Ovary (tissue), 9 donors: ENCODE results near the gene RASGRP3. TPM values are rescaled to one million over a fixed set of nuclear protein-coding genes. Genes with fewer than 3 reads are reported as not detected.

Source experiments
- DNase-seq, 5 donors: peaks; one replicate each; pipeline ENCODE4 v3.0.0-alpha.2; 2019 to 2020
- H3K27ac ChIP-seq, 2 donors: fragments of 200-600 bp; one replicate each; pipeline versions ENCODE4 v1.5.1 to v1.8.0; 2019 to 2022
- H3K27me3 ChIP-seq: fragments of 200-600 bp; one replicate; pipeline ENCODE4 v1.8.0; 2022
- H3K36me3 ChIP-seq: fragments of 200-600 bp; sonication (generic); one replicate; pipeline ENCODE4 v1.5.1; 2019
- H3K4me1 ChIP-seq: one replicate; pipeline ENCODE4 v1.8.1; 2013; ENCODE audit warnings: mild to moderate bottlenecking, moderate library complexity; ENCODE audit not compliant: insufficient read depth
- H3K4me3 ChIP-seq: fragments of 200-600 bp; sonication (generic); one replicate; pipeline ENCODE4 v1.5.1; 2017
- H3K9me3 ChIP-seq, 2 donors: fragments of 200-600 bp in 1 of 2; sonication (generic) in 1 of 2; one replicate each; pipeline versions ENCODE4 v1.5.1 to v1.8.1; 2013 to 2019; ENCODE audit warnings: mild to moderate bottlenecking in 1 of 2, moderate library complexity in 1 of 2
- EP300 ChIP-seq: sonication (generic); formaldehyde crosslinking; IDR thresholded peaks from one replicate; pipeline ENCODE4 v1.6.1; 2017; ENCODE audit warnings: antibody characterized with exemption
- POLR2A ChIP-seq: fragments of 450-650 bp; IDR thresholded peaks from one replicate; pipeline ENCODE4 v1.6.1; 2017; ENCODE audit warnings: antibody characterized with exemption, mild to moderate bottlenecking, moderate library complexity
- WGBS, 3 donors: extraction: QIAGEN DNeasy Blood & Tissue Kit in 1 of 3; methylation state at CpG; one replicate each; pipeline versions ENCODE4 v1.1.5 to v1.1.7; 2013 to 2017; 5-methylcytosine and 5-hydroxymethylcytosine counted together
- intact Hi-C, 4 donors: fragments of 100-400 bp; cut with DNase I; formaldehyde crosslinking; loops; one replicate each; pipeline versions ENCODE4 v1.11.0 to v1.15.1; 2022 to 2023
- polyA plus RNA-seq, 2 donors: library from polyadenylated mRNA; stranded (reverse); fragments of 200-250 nt in 1 of 2; fragments of 350-450 nt in 1 of 2; fragmentation: Illumina TruSeq in 1 of 2; extraction: RNeasy Lipid Tissue Mini Kit (QIAGEN cat#74804) in 1 of 2; gene quantifications; one replicate each; pipeline ENCODE4 v1.2.3, GENCODE V29; 2013 to 2014
- total RNA-seq, 7 donors: library from RNA; depleted of rRNA in 2 of 7; stranded (reverse); fragments of >200 nt in 2 of 7; fragmentation: NEBNext Ultra II Directional in 3 of 7; extraction: Animal tissue kit (Norgen Biotek cat#: 25700) in 3 of 7; gene quantifications; one replicate each; pipeline versions ENCODE4 v1.1.0 to v1.2.4, GENCODE V29; 2016 to 2023
- TF ChIP-seq, protein P1 (sequence below), 3 donors: fragments of 450-650 bp in 2 of 3; fragments of 200-600 bp in 1 of 3; IDR thresholded peaks; one replicate each; pipeline versions ENCODE4 v1.5.1 to v1.8.0; 2016 to 2022; ENCODE audit warnings: antibody characterized with exemption in 3 of 3, mild to moderate bottlenecking in 1 of 3
- donor health status: DM: no; HTN: no; CAD: no; lungs with moderate emphysema.
- donor health status: DM: no; HTN: no; CAD: no.
- donor health status: Bipolar disorder and iron deficiency.
- donor health status: DM: yes; HTN: yes; CAD: no.
- donor health status: DM: no; HTN: no; CAD: no.
- donor health status: DM: yes; HTN: yes; CAD: no.

The RASGRP3 gene
- total and polyA plus RNA-seq, 9 donors = 1.9 to 6.4 (median 3.0) TPM

DNA sequence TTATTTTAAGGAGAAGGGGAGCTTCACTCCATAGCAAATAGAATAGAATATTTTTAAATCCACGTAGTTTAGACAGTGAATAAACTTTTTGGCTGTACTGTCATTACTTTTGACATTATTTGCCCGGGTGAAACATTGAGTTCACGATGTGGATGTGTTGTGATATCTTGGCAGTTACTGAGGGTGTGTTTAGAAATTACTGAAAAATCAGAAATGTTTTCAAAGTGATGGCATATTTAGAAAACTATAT is 123.4 kb downstream of the RASGRP3 start:
- H3K4me1 ChIP-seq = peaks cover 2% of the 10 kb centered on the region
- no peak for DNase-seq
- TF ChIP-seq, protein P1, sequence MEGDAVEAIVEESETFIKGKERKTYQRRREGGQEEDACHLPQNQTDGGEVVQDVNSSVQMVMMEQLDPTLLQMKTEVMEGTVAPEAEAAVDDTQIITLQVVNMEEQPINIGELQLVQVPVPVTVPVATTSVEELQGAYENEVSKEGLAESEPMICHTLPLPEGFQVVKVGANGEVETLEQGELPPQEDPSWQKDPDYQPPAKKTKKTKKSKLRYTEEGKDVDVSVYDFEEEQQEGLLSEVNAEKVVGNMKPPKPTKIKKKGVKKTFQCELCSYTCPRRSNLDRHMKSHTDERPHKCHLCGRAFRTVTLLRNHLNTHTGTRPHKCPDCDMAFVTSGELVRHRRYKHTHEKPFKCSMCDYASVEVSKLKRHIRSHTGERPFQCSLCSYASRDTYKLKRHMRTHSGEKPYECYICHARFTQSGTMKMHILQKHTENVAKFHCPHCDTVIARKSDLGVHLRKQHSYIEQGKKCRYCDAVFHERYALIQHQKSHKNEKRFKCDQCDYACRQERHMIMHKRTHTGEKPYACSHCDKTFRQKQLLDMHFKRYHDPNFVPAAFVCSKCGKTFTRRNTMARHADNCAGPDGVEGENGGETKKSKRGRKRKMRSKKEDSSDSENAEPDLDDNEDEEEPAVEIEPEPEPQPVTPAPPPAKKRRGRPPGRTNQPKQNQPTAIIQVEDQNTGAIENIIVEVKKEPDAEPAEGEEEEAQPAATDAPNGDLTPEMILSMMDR (IDR thresholded peaks at IDR 0.05) = no peak
- TF ChIP-seq POLR2A (no peak), EP300 (no peak)
- H3K36me3 ChIP-seq = no peaks in the 10 kb centered on the region
- H3K27ac ChIP-seq = peak overlapping the region in 1 of 2 donors; percentile 61
- H3K27me3 ChIP-seq = no peaks in the 10 kb centered on the region
- intact Hi-C loops = loop anchor here in 1 of 4 donors (10.0 kb wide), 1 partner anchor 565 kb away; no protein-coding TSS in a partner anchor
- 1 to 7% (median 6%) methylated on average over 3 of the region's 3 CpGs for WGBS, 3 donors
- peak overlapping the region; percentile 96 for H3K4me3 ChIP-seq
- H3K9me3 ChIP-seq = no peaks in the 10 kb centered on the region

DNA sequence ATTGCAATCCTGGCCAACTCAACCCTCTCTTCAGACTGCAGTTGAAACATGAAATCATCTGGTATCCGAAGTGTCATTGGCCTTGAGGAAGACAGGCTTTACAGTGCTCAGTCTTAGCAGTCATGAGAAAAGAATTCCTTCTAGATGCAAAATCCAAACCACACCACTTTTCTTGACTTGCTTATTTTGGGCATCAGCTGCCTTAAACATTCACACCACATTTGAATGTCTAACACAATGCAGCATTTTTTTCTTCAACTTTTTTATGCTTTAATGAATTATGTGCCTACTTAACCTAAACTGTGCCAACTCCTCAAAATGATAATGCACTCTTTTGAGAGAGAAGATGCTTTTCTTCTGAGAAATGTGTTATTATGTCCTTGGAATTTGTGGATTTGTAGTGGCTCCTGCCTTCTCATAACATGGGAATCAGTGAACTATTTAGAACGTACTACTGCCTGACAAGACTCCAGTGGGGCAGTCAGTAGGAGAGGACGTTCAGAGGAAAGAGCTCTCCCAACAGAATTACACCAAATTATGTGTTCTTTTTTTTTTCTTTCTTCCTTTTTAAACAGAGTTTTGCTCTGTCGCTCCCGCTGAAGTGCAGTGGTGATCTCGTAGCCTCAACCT is 125.9 kb downstream of the RASGRP3 start:
- Histone ChIP-seq H3K4me3 (no peak overlapping the region), H3K27ac (no peak overlapping the region), H3K9me3 (no peaks in the 10 kb centered on the region), H3K27me3 (no peaks in the 10 kb centered on the region), H3K36me3 (no peaks in the 10 kb centered on the region), H3K4me1 (peaks cover 4% of the 10 kb centered on the region)
- TF ChIP-seq, protein P1 (IDR thresholded peaks at IDR 0.05) = no peak
- TF ChIP-seq POLR2A (no peak), EP300 (no peak)
- WGBS, 3 donors = 55 to 67% (median 58%) methylated on average over 6 of the region's 6 CpGs
- intact Hi-C loops = no loop called here
- DNase-seq = no peak

DNA sequence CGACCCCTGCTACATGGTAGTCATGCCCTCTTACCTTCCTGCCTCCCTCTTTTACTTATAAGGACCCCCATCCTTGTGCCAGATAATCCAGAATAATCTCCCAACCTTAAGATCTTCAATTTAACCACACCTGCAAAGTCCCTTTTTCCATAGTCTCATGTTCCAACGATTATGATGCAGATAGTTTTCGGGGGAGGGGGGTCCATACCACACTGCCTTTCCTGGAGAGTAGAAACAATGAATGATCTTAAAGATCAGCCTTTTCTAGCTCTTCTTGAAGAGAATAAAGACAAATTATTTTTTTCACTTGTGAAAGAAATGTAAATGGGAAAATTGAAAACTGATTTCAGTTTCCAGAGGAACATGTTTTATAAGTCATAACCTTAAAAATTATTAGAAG is 127.0 kb downstream of the RASGRP3 start:
- H3K4me3 ChIP-seq = no peak overlapping the region
- peaks cover 5% of the 10 kb centered on the region for H3K4me1 ChIP-seq
- TF ChIP-seq, protein P1 (IDR thresholded peaks at IDR 0.05) = no peak
- TF ChIP-seq EP300 (no peak), POLR2A (no peak)
- H3K9me3 ChIP-seq = no peaks in the 10 kb centered on the region
- intact Hi-C loops = no loop called here
- no peak overlapping the region for H3K27ac ChIP-seq
- no peaks in the 10 kb centered on the region for H3K36me3 ChIP-seq
- H3K27me3 ChIP-seq = no peaks in the 10 kb centered on the region
- WGBS, 3 donors = 77 to 81% (median 81%) methylated on average over 3 of the region's 3 CpGs
- DNase-seq = no peak

DNA sequence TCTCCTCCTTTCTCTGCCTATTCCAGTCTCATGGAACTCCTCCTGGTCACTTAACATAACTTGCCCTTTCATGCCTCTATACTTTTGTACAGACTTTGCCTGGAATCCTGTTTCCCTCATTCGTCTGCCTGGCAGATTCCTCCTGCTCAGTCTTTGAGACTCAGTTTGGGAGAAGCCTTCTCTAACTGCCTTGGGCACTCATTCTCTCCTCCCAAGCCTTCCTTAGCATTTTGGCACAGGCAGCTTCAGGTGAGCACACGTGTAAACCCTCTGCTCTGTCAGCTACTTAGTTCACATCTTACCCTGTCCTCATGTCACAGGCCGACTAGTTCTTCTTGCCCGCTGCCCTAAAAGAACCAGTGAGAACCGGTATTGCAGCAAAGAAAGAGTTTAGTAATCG is 128.6 kb downstream of the RASGRP3 start:
- DNase-seq = no peak
- Histone ChIP-seq H3K27me3 (no peaks in the 10 kb centered on the region), H3K4me3 (no peak overlapping the region), H3K27ac (no peak overlapping the region), H3K4me1 (peaks cover 5% of the 10 kb centered on the region), H3K9me3 (no peaks in the 10 kb centered on the region), H3K36me3 (no peaks in the 10 kb centered on the region)
- intact Hi-C loops = no loop called here
- 70 to 81% (median 78%) methylated on average over 6 of the region's 6 CpGs for WGBS, 3 donors
- no peak for TF ChIP-seq EP300
- no peak for TF ChIP-seq POLR2A

DNA sequence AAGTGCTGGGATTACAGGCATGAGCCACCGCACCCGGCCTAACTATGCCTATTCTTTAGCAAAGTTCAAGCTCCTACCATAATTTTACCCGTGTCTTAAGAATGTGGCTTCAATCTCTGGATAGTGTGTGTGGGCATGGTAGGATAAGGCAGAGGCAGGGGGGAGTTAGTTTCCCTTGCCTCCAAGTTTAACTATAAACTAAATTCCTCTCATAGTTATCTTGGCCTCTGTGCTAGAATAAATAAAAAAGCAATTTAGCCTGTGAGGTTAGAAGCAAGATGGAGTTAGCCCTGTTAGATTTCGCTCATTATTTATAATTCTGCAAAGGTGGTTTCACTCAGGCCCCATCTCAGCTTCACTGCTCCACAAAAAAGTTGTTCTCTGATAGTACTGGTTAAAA is 129.7 kb downstream of the RASGRP3 start:
- H3K36me3 ChIP-seq = no peaks in the 10 kb centered on the region
- H3K4me1 ChIP-seq = peaks cover 5% of the 10 kb centered on the region
- H3K27ac ChIP-seq = no peak overlapping the region
- no peaks in the 10 kb centered on the region for H3K9me3 ChIP-seq
- no peak for DNase-seq
- TF ChIP-seq EP300 (no peak), POLR2A (no peak)
- TF ChIP-seq, protein P1 (IDR thresholded peaks at IDR 0.05) = no peak
- intact Hi-C loops = no loop called here
- no peak overlapping the region for H3K4me3 ChIP-seq
- H3K27me3 ChIP-seq = no peaks in the 10 kb centered on the region
- WGBS, 3 donors = 14 to 39% (median 24%) methylated on average over 4 of the region's 4 CpGs
